Activated T-helper 1 cell treated with anti-CD3 and anti-CD28 coated beads, Interleukin-12 subunit alpha, Interleukin-12 subunit beta, Interleukin-2, Interleukin-4 antibody, amounts not matched to agents 30 ng/mL and 10 ng/mL and 1 ng/mL, durations not matched to agents 14 hours and 24 hours and 36 hours (primary cell): ENCODE measurements around the gene NYAP2. TPM values are rescaled to one million over a fixed set of nuclear protein-coding genes. Genes with fewer than 3 reads are reported as not detected.

ENCODE experiments used
- DNase-seq: peaks from one replicate; pipeline ENCODE4 v3.0.0; 2021; ENCODE audit warnings: low spot score
- H3K27ac Mint-ChIP-seq: one replicate; pipeline ENCODE4 v1.8.0; 2021; ENCODE audit warnings: mild to moderate bottlenecking, mixed read lengths
- H3K27me3 Mint-ChIP-seq: one replicate; pipeline ENCODE4 v1.8.0; 2022; ENCODE audit warnings: mild to moderate bottlenecking, moderate library complexity, mixed read lengths; ENCODE audit not compliant: insufficient read depth
- H3K36me3 Mint-ChIP-seq: one replicate; pipeline ENCODE4 v1.8.0; 2021; ENCODE audit warnings: low read depth, mixed read lengths
- H3K4me1 Mint-ChIP-seq: one replicate; pipeline ENCODE4 v1.8.0; 2021; ENCODE audit warnings: low read depth, mixed read lengths
- H3K4me3 Mint-ChIP-seq: one replicate; pipeline ENCODE4 v1.8.0; 2021; ENCODE audit warnings: mild to moderate bottlenecking, moderate library complexity, mixed read lengths
- H3K9me3 Mint-ChIP-seq: one replicate; pipeline ENCODE4 v1.8.0; 2021; ENCODE audit warnings: mixed read lengths
- intact Hi-C: fragments of 100-400 bp; cut with micrococcal nuclease; formaldehyde crosslinking; loops from one replicate; pipeline ENCODE4 v1.15.1; 2024
- total RNA-seq: library from RNA; stranded (reverse); gene quantifications from 2 replicates; pipeline ENCODE4 v1.2.3, GENCODE V29; 2022

Gene NYAP2
- total RNA-seq, 1 donor from 2014 or later: not detected

GRCh38 chr2:225598426-225598825 is 198.9 kb downstream of the NYAP2 start:
- H3K27ac Mint-ChIP-seq: no peak overlapping the region
- no peak overlapping the region for H3K4me3 Mint-ChIP-seq
- H3K9me3 Mint-ChIP-seq: no peaks in the 10 kb centered on the region
- no peak for DNase-seq
- no peaks in the 10 kb centered on the region for H3K4me1 Mint-ChIP-seq
- no peaks in the 10 kb centered on the region for H3K36me3 Mint-ChIP-seq
- intact Hi-C loops: no loop called here
- no peaks in the 10 kb centered on the region for H3K27me3 Mint-ChIP-seq

- Mint-ChIP-seq H3K4me1 (no peaks in the 10 kb centered on the region), H3K27ac (no peak overlapping the region), H3K36me3 (no peaks in the 10 kb centered on the region), H3K27me3 (no peaks in the 10 kb centered on the region), H3K9me3 (no peaks in the 10 kb centered on the region), H3K4me3 (no peak overlapping the region)
- intact Hi-C loops: no loop called here
- no peak for DNase-seq
Measured at GRCh38 chr2:225598897-225599296, 199.4 kb downstream of the NYAP2 start.

GRCh38 chr2:225599856-225600255 is 200.3 kb downstream of the NYAP2 start:
- no peaks in the 10 kb centered on the region for H3K4me1 Mint-ChIP-seq
- intact Hi-C loops: no loop called here
- H3K4me3 Mint-ChIP-seq: no peak overlapping the region

GRCh38 chr2:225600444-225600843 is 200.9 kb downstream of the NYAP2 start:
- no peak overlapping the region for H3K4me3 Mint-ChIP-seq
- no peaks in the 10 kb centered on the region for H3K9me3 Mint-ChIP-seq
- H3K27me3 Mint-ChIP-seq: no peaks in the 10 kb centered on the region
- H3K36me3 Mint-ChIP-seq: no peaks in the 10 kb centered on the region
- H3K27ac Mint-ChIP-seq: no peak overlapping the region
- intact Hi-C loops: no loop called here
- H3K4me1 Mint-ChIP-seq: no peaks in the 10 kb centered on the region
- DNase-seq: no peak

More at GRCh38 chr2:225599856-225600255, 200.3 kb downstream of the NYAP2 start:
- DNase-seq: no peak
- H3K36me3 Mint-ChIP-seq: no peaks in the 10 kb centered on the region
- H3K27ac Mint-ChIP-seq: no peak overlapping the region
- H3K27me3 Mint-ChIP-seq: no peaks in the 10 kb centered on the region
- H3K9me3 Mint-ChIP-seq: no peaks in the 10 kb centered on the region

- no peaks in the 10 kb centered on the region for H3K4me1 Mint-ChIP-seq
- intact Hi-C loops: no loop called here
- DNase-seq: no peak
- H3K27me3 Mint-ChIP-seq: no peaks in the 10 kb centered on the region
- no peaks in the 10 kb centered on the region for H3K36me3 Mint-ChIP-seq
- H3K9me3 Mint-ChIP-seq: no peaks in the 10 kb centered on the region
- H3K27ac Mint-ChIP-seq: no peak overlapping the region
- no peak overlapping the region for H3K4me3 Mint-ChIP-seq
Measured at GRCh38 chr2:225600865-225601264, 201.4 kb downstream of the NYAP2 start.

DNA sequence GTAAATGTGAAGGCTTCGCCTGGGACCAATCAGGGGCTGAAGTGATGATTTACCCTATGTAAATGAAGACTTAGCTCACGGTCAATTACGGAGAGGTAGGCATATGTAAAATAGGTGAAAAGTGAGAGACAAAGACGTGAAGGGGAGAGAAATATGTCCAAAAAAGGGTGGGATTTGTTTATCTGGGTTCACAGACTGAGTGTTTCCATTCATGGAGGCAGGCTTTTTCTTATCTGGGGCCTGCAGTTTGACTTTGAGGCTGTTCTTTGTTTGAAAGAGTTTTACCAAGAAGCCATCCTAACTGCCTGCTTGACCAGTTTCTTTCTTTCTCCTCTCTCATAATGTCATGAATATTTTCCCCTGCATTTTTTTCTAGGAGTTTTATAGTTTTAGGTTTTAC is 202.7 kb downstream of the NYAP2 start:
- Mint-ChIP-seq H3K27ac (no peak overlapping the region), H3K4me3 (no peak overlapping the region), H3K9me3 (no peaks in the 10 kb centered on the region), H3K4me1 (no peaks in the 10 kb centered on the region), H3K36me3 (no peaks in the 10 kb centered on the region), H3K27me3 (peaks cover 3% of the 10 kb centered on the region)
- intact Hi-C loops: no loop called here
- DNase-seq: no peak

- intact Hi-C loops: no loop called here
- Mint-ChIP-seq H3K9me3 (no peaks in the 10 kb centered on the region), H3K4me3 (no peak overlapping the region), H3K36me3 (no peaks in the 10 kb centered on the region), H3K27me3 (peaks cover 3% of the 10 kb centered on the region), H3K27ac (no peak overlapping the region), H3K4me1 (no peaks in the 10 kb centered on the region)
- DNase-seq: no peak
Measured at GRCh38 chr2:225608136-225608535, 208.6 kb downstream of the NYAP2 start.

DNA sequence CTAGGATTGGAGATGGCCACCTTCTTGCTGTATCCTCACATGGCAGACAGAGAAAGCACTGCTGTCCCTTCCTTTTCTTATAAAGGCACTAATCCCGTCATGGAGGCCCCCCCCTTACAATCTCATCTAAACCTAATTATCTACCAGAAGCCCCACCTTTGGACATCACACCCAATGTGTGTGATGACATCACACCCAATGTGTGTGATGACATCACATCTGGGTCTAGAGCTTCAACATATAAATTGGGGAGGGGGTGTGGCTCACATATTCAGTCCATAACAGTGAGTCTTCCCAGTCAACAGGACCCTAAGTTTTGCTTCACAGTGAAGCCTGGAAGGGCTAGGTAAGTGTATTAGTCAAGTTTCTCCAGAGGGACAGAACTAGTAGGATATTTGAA is 213.1 kb downstream of the NYAP2 start:
- H3K27ac Mint-ChIP-seq: no peak overlapping the region

GRCh38 chr2:225614915-225615314 is 215.4 kb downstream of the NYAP2 start:
- H3K9me3 Mint-ChIP-seq: no peaks in the 10 kb centered on the region
- intact Hi-C loops: no loop called here
- DNase-seq: no peak
- no peak overlapping the region for H3K4me3 Mint-ChIP-seq
- H3K27me3 Mint-ChIP-seq: no peaks in the 10 kb centered on the region
- no peaks in the 10 kb centered on the region for H3K36me3 Mint-ChIP-seq
- no peaks in the 10 kb centered on the region for H3K4me1 Mint-ChIP-seq
- no peak overlapping the region for H3K27ac Mint-ChIP-seq

More for the DNA sequence above, 213.1 kb downstream of the NYAP2 start:
- intact Hi-C loops: no loop called here
- Mint-ChIP-seq H3K4me3 (no peak overlapping the region), H3K4me1 (no peaks in the 10 kb centered on the region), H3K9me3 (no peaks in the 10 kb centered on the region), H3K27me3 (no peaks in the 10 kb centered on the region), H3K36me3 (no peaks in the 10 kb centered on the region)
- no peak for DNase-seq

DNA sequence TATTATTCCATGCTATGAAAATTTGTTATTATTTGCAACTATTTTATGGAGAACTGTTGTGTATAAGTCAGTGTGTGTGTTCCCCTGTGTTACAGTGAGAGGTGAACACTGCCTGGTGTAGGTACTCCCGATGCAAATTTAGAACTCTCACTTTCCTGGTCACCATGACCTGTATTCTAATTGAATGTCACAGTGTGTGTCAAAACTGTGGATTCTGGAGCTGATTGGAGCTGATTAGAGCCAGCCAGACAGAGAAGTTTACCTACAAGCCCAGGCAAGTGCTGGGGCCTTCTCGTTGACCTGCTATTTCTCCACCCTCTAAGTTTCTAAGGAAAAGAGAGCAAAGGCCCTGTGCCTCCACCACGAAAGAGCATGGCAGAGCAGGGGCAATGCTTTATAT is 216.0 kb downstream of the NYAP2 start:
- Mint-ChIP-seq H3K4me1 (no peaks in the 10 kb centered on the region), H3K27ac (no peak overlapping the region), H3K9me3 (no peaks in the 10 kb centered on the region), H3K4me3 (no peak overlapping the region), H3K27me3 (no peaks in the 10 kb centered on the region), H3K36me3 (no peaks in the 10 kb centered on the region)
- DNase-seq: no peak
- intact Hi-C loops: no loop called here

- Mint-ChIP-seq H3K27ac (no peak overlapping the region), H3K36me3 (no peaks in the 10 kb centered on the region), H3K27me3 (no peaks in the 10 kb centered on the region), H3K9me3 (no peaks in the 10 kb centered on the region), H3K4me1 (no peaks in the 10 kb centered on the region), H3K4me3 (no peak overlapping the region)
- intact Hi-C loops: no loop called here
- DNase-seq: no peak
Measured at GRCh38 chr2:225616372-225616771, 216.9 kb downstream of the NYAP2 start.

DNA sequence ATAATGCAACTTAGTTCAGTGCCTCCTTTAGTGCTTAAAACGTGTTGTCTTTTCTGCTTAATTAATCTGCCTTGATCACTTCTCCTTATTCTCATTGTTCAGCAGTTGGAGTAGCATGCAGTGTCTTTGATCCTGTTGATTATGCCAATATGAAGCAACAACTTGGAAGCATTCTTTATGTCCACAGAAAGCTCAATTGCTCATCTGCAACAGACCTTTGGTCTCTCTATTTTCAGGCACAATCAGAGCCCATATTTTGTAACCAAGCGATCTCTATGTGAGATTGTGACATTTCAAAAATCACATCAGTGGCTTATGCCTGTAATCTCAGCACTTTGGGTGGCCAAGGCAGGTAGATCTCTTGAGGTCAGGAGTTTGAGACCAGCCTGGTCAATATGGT is 217.3 kb downstream of the NYAP2 start:
- H3K4me1 Mint-ChIP-seq: no peaks in the 10 kb centered on the region

GRCh38 chr2:225620227-225620626 is 220.7 kb downstream of the NYAP2 start:
- Mint-ChIP-seq H3K27me3 (no peaks in the 10 kb centered on the region), H3K36me3 (no peaks in the 10 kb centered on the region), H3K4me3 (no peak overlapping the region), H3K9me3 (no peaks in the 10 kb centered on the region), H3K27ac (no peak overlapping the region), H3K4me1 (no peaks in the 10 kb centered on the region)
- intact Hi-C loops: no loop called here
- DNase-seq: no peak

More for the DNA sequence above, 217.3 kb downstream of the NYAP2 start:
- H3K27ac Mint-ChIP-seq: no peak overlapping the region
- H3K27me3 Mint-ChIP-seq: no peaks in the 10 kb centered on the region
- no peak overlapping the region for H3K4me3 Mint-ChIP-seq
- intact Hi-C loops: no loop called here
- no peaks in the 10 kb centered on the region for H3K36me3 Mint-ChIP-seq
- H3K9me3 Mint-ChIP-seq: no peaks in the 10 kb centered on the region
- no peak for DNase-seq

GRCh38 chr2:225630824-225631533 is 231.5 kb downstream of the NYAP2 start:
- Mint-ChIP-seq H3K4me3 (no peak overlapping the region), H3K36me3 (no peaks in the 10 kb centered on the region), H3K27ac (no peak overlapping the region), H3K4me1 (peaks cover 12% of the 10 kb centered on the region), H3K27me3 (peaks cover 8% of the 10 kb centered on the region), H3K9me3 (no peaks in the 10 kb centered on the region)
- intact Hi-C loops: no loop called here
- DNase-seq: no peak
